ENCODE results near the gene FOXK2. TPM values are rescaled to one million over a fixed set of nuclear protein-coding genes. Genes with fewer than 3 reads are reported as not detected.

Gene FOXK2
- total RNA-seq, 4 donors from 2014 or later, result 40.4 to 76.7 (median 52.4) TPM

DNA sequence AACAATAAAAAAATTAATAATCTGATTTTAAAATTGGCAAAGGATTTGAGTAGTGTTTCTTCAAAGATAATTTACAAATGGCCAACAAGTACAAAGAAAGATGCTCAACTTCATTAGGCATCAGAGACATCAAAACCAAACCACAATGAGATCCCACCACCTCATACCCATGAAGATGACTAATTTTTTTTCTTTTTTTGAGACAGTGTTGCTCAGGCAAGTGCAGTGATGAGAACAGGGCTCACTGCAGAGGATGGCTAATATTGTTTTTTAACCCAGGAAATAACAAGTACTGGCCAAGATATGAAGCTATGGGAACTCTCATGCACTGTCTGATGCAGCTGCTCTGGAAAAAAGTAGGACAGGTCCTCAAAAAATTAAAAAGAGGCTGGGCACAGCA lies 113.8 kb downstream of the FOXK2 start:
- no peak for DNase-seq (ENCODE audit: low spot score in 2 of 2)
- H3K4me3 ChIP-seq (ENCODE audit: low read depth, poor library complexity, severe bottlenecking), result no peak overlapping the region
- no peak for TF ChIP-seq POLR2A (IDR thresholded peaks at IDR 0.05)
- TF ChIP-seq, protein P1, sequence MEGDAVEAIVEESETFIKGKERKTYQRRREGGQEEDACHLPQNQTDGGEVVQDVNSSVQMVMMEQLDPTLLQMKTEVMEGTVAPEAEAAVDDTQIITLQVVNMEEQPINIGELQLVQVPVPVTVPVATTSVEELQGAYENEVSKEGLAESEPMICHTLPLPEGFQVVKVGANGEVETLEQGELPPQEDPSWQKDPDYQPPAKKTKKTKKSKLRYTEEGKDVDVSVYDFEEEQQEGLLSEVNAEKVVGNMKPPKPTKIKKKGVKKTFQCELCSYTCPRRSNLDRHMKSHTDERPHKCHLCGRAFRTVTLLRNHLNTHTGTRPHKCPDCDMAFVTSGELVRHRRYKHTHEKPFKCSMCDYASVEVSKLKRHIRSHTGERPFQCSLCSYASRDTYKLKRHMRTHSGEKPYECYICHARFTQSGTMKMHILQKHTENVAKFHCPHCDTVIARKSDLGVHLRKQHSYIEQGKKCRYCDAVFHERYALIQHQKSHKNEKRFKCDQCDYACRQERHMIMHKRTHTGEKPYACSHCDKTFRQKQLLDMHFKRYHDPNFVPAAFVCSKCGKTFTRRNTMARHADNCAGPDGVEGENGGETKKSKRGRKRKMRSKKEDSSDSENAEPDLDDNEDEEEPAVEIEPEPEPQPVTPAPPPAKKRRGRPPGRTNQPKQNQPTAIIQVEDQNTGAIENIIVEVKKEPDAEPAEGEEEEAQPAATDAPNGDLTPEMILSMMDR (IDR thresholded peaks at IDR 0.05), result no peak
- intact Hi-C loops (cut with DNase I; ENCODE audit: low total_unique reads), result no loop called here

DNA sequence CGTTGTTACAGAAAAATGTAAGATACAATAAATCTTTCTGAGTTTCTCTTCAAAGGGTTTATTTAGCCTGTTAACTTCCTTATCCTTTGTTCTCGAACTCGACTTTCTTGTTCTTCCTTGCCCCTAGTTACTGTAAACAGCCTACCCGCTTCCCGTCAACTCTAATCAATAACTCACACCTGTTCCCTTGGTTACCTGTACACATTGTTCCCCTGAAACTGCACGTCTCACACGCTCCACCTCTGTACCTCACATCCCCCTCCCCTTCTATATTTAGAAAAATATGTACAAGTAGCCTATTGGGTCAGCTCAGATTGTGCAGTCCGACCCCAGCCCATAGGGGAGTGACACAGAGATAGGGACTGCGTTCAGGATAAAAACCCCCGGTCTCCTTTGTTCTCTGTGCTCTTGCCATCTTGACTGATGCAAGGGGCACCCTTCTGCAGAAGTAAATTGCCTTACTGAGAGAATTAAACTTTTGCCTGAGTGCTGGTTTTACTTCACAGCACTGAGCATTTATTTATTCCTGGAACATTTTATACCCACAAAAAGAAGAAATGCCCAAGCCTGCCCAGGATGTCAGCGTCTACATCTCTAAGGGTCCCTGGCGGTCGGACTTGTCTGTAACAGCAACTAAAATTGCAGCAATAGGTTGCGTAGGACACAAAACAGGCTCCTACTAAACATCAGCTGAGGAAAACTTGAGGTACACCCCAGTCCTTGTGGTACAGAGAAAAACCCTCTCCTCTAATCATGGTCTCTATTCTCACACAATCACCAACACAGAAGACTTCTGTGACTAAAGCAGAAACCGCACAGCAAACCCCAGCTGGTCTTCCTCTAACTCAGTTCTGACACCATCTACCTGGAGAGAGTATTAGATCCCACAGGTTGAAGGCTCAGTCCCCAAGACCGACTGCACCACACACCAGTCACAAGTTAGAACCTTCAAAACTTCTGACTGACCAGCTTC lies 117.4 kb downstream of the FOXK2 start:
- WGBS, 2 donors, result 71 to 72% methylated on average over 16 of the region's 16 CpGs
- intact Hi-C loops (cut with DNase I; ENCODE audit: low total_unique reads), result no loop called here
- DNase-seq (ENCODE audit: low spot score in 2 of 2), result no peak
- H3K4me3 ChIP-seq (ENCODE audit: low read depth, poor library complexity, severe bottlenecking), result no peak overlapping the region
- TF ChIP-seq, protein P1 (IDR thresholded peaks at IDR 0.05), result no peak
- no peak for TF ChIP-seq POLR2A (IDR thresholded peaks at IDR 0.05)

DNA sequence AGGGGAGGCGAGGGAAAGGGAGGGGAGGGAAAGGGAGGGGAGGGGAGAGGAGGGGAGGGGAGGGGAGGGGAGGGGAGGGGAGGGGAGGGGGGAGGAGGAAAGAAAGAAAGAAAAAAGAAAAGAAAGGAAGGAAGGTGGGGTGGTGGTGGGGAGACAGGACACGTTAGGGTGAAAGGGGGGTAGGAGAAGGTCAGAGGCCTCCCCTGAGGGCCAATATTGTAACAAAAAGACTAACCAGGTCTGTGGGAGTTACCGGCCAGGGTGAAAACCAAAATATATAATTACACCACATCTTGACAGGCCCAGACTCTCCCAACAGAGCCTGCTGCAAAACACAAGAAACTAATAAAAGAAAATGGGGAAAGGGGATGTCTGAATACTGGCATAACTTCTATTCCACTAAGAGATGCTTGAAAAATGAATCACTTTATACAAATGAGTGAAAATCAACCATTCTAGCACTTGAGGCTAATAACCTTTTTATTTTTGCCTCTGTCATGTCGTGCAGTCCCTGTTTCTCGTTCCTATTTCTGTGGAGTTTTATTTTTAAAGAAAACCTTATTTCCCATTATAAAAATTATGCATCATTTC lies 118.7 kb downstream of the FOXK2 start:
- no peak for DNase-seq (ENCODE audit: low spot score in 2 of 2)
- H3K4me3 ChIP-seq (ENCODE audit: low read depth, poor library complexity, severe bottlenecking), result no peak overlapping the region
- TF ChIP-seq, protein P1 (IDR thresholded peaks at IDR 0.05), result no peak
- no peak for TF ChIP-seq POLR2A (IDR thresholded peaks at IDR 0.05)
- intact Hi-C loops (cut with DNase I; ENCODE audit: low total_unique reads), result no loop called here
- WGBS, 2 donors, result 72 to 76% methylated on average over 5 of the region's 5 CpGs

DNA sequence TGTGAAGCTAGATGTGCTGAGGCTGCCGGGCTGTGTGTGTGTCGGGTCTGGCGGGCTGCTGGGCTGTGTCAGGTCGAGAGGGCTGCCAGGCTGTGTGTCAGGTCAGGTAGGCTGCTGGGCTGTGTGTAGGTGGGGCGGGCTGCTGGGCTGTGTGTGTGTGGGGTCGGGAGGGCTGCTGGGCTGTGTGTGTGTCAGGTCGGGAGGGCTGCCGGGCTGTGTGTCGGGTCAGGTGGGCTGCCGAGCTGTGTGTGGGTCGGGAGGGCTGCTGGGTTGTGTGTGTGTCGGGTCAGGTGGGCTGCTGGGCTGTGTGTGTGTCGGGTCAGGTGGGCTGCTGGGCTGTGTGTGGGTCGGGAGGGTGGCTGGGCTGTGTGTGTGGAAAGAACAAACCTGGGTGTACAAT lies 120.1 kb downstream of the FOXK2 start:
- 74 to 83% methylated on average over 14 of the region's 14 CpGs for WGBS, 2 donors
- intact Hi-C loops (cut with DNase I; ENCODE audit: low total_unique reads), result no loop called here
- no peak overlapping the region for H3K4me3 ChIP-seq (ENCODE audit: low read depth, poor library complexity, severe bottlenecking)
- TF ChIP-seq POLR2A (IDR thresholded peaks at IDR 0.05), result no peak
- TF ChIP-seq, protein P1 (IDR thresholded peaks at IDR 0.05), result no peak
- DNase-seq (ENCODE audit: low spot score in 2 of 2), result no peak

DNA sequence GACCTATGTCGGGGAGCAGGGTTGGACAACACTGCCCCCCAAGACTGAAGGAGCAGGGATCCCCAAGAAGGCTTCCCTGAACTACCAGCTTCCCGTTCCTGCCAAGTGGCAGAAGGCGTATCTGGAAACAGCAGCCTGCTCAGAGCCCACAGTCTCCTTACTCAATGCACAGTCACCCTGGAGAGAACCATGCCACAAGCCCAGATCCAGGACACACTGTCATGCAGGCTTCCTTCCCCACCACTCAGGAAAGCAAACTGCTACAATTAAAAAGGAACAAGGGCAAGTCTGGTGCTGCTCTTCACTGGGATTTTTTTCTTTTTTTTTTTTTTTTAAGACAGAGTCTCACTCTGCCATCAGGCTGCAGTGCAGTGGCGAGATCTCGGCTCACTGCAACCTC lies 120.5 kb downstream of the FOXK2 start:
- 87 to 92% methylated on average over 5 of the region's 5 CpGs for WGBS, 2 donors
- TF ChIP-seq POLR2A (IDR thresholded peaks at IDR 0.05), result no peak
- TF ChIP-seq, protein P1 (IDR thresholded peaks at IDR 0.05), result no peak
- no peak for DNase-seq (ENCODE audit: low spot score in 2 of 2)
- H3K4me3 ChIP-seq (ENCODE audit: low read depth, poor library complexity, severe bottlenecking), result no peak overlapping the region
- intact Hi-C loops (cut with DNase I; ENCODE audit: low total_unique reads), result no loop called here
